HL-60/S4 treated with retinoic acid at 250 ng/mL for 4 days and 3 days (cell line): Measurements from ENCODE around the gene CEMIP2.
"Not testable (repeated sequence)": the region's sequence is repeated elsewhere in the genome, so short reads cannot be mapped to it uniquely, and the experiment has no call there.

Experiments
- in situ Hi-C: fragments of 300-500 bp; cut with MboI; formaldehyde crosslinking; loops from 2 replicates; pipeline ENCODE4 v1.7.0; 2022; ENCODE audit warnings: low sequenced_read_pairs

Gene CEMIP2

DNA sequence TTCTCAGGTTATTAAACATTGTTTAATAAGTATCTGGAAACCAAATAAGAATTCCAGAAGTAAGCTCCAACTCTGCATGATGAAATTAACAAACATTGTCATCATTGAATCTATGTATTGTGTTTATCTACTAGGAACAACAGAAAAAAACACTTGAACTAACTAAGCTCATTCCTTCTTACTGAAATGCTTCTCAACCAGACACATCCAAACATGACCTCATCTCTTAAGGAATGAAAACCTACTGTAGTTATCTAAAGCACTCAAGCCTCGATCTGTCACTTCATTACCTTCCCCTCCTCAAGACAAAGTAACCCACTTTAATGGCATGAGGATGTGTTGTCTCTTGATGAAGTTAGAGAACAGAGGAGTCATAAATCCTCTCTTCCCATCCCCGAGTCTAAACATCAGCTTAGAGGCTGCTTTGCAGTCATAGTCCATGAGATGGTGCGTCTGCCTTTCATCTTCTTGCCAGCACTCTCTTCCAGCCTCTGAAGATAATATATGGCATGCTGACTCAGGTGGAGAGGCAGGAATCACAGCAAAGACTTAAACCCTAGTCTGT is 86.5 kb downstream of the CEMIP2 start:
- in situ Hi-C loops: no loop called here

DNA sequence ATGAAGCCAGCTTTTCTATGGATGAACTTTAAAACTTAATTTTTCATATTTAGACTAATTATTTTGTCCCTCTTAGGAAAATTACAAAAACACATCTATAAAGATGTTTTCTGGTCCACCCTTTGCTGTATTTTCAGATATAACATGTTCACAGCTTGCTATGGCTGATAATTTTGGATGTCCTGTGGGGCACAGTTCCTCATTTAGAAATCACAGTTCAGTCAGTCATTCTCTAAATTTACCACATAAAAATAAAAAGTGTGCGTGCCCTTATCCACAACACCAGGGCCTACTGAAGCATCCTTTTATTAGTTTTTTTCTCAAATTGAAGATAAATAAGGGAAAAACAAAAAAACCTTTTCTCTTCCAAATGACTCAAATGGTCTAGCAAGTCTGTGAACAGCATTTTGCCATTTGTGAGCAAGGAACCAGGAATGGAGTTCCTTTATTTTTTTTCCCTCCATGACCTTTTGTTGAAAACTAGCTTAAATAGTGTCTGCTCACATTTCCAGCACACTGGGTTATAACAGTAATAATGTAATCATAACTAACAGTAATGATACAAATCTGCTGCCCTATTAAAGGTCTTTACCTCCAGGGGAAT is 87.1 kb downstream of the CEMIP2 start:
- in situ Hi-C loops: no loop called here

DNA sequence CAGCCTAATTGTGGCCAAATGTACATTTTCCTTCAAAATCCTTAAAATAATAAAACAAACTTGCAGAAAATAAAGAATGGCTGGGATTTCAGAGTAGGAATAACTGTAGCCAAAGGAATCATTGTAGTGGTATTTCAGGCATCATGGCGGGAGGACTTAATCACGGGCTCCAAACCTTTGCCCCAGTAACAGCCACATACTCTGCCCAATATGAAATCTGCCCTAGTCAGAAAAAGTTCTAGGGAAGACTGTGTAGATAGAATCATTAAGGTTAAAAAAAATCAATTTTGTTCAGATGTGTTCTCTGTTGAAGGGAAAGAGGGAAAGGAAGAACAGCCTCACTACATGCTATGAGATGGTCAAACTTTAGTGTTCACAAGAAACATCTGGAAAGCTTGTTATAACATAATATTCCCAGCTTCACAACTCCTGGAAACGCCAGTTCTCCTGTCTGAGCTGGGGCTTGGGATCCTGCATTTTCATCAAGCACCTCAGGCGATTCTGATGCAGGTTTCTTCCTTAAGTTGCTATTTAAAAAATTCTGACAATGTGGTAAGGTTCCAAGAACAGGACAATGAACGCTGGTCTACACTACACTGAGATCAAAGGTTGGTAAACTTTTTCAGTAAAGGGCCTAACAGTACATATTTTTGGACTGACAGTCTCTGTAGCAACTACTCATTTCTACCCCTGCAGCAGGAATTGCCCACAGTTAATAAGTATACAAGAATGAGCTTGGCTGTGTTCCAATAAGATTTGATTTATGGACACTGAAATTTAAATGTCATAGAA is 87.9 kb downstream of the CEMIP2 start:
- in situ Hi-C loops: no loop called here

DNA sequence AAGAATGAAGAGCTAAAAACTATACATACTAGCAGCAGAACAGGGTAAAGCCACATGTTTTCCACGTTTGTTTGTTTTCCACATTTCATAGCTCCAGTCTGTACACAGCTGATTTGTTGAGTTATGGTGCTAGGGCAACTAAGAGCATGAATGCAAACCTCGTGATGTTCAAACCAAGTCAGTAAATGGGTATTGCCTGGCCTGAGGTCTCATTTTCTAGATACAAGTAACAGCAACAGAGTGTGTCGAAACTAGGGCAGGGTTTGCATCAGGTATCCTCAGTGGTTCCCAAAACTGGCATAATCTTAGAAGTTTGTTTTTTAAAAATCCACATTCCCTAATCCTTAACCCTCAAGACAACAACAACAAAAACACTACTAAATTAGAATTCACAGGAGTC is 89.3 kb downstream of the CEMIP2 start:
- in situ Hi-C loops: no loop called here

DNA sequence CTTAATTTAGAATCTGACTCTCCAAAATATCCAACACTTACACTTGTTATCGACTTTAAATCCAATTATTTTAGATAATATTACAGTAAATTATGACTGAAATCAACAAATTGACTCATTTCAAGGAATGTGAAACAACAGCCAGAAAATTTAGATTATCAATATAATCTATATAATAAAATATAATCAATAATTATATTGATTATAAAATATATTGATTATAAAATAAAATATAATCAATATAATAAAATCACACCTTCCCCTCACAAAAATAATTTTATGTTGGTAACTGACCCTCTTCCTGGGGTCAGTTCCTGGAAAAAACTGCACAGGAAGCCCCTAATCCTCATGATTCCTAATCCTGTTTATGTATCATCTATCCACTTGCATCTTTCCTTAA is 91.1 kb downstream of the CEMIP2 start:
- in situ Hi-C loops: no loop called here

DNA sequence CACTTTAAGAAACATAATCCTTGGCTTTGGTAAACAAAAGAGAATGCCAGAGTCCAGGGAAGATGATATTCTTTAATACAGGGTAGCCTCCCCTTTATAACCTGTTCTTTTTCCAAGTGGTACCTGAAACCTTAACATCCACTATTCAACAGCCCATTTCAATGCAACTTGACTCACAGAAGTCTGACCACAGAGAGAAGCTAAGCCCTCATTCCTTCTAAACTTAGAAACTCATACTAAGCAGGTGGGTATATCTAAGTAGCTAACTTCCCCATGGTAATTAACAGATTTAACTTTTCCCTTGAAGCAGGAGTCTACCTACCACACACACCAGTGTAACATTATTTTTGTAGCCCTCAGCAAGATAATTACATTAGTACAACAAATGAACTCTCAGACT is 91.9 kb downstream of the CEMIP2 start:
- in situ Hi-C loops: no loop called here

DNA sequence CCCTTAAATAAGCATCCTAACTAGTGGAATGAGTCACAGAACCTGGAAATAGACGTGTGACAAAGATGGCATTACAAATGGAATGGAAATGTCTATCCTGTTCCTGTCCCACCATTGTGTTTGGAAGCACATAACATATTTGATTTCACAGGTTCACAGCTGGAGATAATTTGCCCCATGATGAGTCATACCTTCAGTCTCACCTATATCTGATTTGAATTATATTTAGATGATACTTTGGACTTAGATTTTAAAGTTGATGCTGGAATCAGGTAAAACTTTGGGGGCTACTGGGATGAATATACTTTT is 92.5 kb downstream of the CEMIP2 start:
- in situ Hi-C loops: no loop called here

DNA sequence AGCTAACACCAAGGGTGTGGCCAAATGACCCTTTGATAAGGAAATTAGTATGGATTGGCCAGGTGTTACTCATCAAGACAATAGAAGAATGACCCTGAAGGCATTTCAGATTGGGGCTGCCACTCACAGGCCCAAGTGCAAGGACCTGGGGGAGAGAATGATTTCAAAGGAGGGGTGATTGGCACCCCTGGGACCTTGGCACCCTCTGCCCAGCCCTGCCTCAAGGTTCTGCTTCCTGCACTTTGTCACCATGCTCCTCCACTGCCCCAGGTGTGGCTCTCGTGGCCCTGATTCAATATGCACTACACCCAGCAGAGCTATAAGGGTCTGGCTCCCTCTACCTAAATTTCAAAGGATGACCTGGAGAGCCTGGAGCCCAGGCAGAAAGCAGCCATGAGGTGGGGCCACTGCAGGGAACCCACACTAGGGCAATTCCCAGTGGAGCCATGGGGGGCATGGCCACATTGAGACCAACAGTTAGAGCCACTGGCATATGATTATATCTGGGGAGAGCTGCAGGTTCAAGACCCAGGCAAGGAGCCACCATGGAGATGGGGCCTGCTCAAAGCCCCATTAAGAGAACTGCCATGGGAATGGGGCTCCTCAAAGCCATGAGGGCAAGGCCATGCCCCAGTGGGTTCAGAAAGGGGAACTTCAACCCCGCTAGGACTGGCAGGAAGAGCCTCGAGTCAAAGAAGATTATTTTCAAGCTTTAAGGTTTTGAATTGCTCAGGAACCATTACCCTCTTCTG is 93.0 kb downstream of the CEMIP2 start:
- in situ Hi-C loops: no loop called here

DNA sequence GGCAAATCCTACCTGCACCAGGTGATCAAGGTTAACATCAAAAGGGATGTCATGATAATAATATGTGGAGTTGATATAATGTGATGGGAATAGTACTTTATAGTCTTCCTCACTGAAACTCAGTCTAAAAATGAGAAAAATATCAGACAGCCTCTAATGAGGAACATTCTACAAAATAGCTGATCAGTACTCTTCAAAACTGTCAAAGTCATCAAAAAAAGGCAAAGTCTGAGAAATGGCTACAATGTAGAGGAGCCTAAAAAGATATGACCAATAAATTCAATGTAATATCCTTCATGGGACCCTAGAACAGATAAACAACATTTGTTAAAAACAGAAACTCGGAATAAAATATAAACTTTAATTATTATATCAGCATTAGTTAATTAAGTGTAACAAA is 95.7 kb downstream of the CEMIP2 start:
- in situ Hi-C loops: no loop called here

DNA sequence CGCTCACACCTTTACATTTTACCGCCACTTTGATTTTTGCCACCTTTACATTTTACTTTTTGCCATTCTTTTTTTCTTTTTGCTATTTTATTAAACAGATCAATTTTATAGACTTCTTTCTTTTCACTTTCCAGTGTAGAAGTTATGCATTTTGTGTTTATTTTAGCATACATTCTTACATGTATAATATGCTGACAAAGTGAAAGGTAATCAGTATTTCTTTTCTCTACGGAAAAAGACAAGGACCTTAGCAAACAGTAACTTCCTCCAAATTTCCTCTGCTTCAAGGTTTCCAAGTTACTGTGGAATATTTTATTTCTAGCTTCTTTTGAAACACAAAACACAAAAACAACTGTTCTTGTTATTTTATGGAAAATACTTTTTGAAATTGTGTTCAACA is 97.0 kb downstream of the CEMIP2 start:
- in situ Hi-C loops: no loop called here

DNA sequence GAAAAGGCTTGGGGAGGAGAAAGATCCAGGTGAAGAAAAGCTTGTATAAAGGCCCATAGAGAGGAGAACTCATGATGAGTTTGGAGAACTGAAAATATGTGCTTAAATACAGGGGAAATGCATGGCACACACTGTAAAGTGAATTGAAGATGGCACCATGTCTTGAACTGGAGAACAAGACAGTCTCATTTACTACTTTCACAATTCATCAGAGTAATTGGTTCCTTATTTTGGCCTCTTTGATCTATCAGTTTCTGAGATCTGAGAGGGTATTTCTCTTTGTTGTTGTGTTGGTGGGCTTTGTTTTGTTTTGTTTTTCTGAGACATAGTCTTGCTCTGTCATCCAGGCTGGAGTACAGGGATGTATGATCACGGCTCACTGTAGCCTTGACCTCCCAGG is 98.2 kb downstream of the CEMIP2 start:
- in situ Hi-C loops: no loop called here

DNA sequence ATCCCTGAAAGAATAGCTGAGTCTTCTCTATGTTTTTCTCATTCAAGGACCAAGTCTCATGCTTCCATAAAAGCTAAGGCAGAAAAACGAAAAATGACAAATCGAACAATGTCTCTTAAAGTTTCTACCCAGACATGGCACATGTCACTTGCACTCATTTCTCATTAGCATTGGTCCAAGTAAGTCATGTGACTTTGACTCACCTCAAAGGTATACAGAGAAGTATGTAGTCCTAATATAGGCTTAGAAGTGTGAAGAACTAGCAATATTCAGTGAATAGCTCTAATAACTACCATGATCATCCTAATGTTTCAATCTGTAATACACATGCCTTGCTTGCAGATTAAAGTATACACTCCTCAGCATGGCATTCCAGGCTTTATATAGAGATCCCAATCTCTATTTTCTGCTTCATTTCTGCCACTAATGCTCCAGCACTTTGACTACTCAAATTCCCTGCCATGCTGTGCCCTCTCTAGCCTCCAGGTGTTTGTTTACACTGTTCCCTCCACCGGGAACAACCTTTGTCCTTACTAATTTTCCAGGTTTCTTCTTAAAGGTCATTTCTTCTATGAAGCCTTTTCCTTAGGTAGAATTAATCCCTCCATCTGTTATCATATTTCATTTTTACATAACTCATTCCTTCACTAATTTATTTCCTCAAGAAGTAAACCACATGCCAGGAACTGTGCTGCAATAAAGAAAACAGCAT is 98.9 kb downstream of the CEMIP2 start:
- in situ Hi-C loops: no loop called here

DNA sequence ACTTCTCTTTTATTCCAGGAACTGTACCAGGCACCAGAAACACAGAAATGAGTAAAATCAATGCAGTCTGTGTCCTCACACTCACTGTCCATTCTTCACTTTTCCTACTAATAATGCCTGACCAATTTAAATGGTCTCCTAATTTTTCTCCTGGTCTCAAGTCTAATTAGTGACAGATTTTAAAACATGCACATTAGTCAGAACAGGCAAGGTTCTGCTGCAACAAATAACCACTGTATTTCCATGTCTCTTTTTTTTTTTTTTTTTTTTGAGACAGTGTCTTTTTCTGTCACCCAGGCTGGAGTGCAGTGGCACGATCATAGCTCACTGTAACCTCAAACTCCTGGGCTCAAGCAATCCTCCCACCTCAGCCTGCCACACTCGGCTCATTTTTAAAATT is 99.6 kb downstream of the CEMIP2 start:
- in situ Hi-C loops: no loop called here

DNA sequence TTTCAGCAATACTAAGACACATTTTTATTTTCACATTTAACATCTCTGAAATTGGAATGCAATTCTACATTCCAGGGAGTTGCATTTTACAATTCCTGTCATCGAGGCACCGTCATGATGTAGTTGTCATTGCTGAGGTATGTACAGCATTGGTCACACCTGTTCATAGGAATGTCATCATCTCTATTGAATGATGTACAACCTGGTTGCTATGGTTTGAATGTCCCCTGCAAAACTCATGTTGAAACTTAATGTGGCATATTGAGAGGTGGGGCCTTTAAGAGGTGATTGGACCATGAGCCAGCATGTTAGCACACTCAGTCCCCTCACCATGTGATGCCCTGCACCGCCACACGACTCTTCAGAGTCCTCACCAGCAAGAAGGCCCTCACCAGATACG is 103.1 kb downstream of the CEMIP2 start:
- in situ Hi-C loops: no loop called here

DNA sequence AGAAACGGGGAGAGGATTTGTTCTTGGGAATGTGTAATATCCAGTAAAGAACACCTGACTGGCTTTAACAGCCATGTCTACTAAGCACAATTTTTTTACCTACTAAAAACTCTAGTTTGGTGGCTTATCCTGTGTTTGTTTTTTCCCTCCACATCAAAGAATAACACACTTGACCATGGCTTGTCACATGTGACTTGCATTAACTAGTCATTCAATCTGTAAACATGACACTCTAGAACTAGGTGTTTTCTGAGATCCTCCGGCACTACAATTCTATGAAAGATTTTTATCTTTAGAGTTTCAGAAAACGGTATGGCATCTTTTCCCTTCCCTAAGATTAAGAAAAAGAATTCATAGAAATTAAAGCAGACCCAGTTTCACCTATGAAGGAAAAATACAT is 103.7 kb downstream of the CEMIP2 start:
- in situ Hi-C loops: no loop called here

DNA sequence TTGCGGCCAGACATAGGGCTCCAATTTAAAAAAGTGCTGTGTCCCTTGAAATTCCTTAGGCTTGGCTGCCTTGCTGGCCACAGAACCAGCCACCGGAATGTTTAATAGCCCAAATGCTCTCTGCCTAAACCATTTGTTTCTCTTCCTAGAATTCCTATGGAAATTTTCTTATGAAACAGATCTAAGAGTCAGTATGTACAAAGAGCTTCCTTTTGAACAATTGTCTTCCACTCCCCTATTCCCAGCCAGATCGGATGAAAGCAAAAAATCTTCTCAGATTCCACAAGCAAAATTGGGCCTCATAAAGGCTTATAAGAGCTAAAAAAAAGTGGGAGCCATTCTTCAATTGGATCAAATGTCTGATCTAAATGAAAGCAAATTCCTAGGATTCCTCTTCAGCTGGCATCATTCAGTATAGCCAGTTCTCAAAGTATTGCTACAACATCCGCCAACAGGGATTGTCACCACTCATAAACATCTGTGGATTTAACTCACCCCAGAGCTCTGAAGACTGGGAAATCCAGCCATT is 104.3 kb downstream of the CEMIP2 start:
- in situ Hi-C loops: no loop called here

DNA sequence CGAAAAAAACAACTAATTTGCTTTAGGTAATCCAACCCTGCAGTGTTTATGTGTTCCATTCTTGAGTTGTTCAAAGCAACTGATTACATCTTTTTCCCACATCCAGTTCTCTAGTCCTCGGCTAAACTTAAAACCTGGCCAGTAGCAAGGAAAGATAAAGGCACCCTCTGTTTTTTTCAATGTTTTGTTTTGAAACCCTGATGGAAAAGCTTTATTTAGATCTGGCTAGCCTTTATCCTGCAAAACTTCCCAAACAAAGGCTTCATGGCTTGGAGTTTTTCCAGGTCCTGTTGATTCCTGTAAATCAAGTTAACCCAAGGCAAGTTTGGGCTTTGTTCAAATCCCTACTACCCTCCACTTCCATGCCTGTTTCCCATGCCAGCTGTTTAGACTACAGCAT is 105.1 kb downstream of the CEMIP2 start:
- in situ Hi-C loops: no loop called here

DNA sequence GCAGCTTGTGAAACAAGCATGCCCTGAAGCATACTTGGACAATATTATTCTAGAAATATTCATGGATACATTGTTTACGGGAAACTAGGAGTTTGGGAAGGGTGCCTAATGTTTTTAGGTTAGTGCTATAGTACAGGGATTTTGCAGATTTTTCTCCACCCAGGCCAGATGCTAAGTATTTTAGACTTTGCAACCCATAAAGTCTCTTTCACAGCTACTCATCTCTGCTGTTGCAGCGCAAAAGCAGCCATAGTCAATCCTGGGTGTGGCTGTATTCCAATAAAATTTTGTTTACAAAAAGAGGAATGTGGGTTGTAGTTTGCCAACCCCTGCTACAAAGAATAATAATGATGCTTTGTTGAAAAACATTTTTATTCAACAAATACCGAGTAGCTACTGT is 106.2 kb downstream of the CEMIP2 start:
- in situ Hi-C loops: no loop called here

DNA sequence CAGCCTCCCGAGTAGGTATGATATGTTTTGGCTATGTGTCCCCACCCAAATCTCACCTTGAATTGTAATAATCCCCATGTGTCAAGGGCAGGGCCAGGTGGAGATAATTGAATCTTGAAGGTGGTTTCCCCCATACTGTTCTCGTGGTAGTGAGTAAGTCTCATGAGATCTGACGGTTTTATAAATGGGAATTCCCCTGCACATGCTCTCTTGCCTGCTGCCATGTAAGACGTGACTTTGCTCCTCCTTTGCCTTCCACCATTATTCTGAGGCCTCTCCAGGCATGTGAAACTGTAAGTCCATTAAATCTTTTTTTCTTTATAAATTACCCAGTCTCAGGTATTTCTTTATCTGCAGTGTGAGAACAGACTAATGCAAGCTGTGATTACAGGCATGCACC is 111.0 kb downstream of the CEMIP2 start:
- in situ Hi-C loops: not testable (repeated sequence)

DNA sequence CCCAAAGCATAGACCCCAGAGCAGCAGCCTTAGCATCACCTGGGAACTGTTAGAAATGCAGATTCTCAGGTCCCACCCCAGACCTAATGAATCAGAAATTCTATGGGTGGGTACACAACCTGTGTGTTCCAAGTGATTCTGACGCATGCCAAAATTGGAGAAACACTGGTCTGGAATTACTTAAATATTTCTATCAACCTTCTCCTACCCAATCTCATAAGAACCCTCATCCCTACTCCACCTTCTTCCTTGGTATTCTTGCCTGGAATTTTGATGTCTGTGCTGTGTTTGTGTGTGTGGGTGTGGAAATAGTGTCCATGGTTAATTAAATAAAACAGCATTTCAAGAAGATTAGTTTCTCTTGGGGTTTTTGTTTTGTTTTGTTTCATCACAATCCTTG is 111.8 kb downstream of the CEMIP2 start:
- in situ Hi-C loops: no loop called here

DNA sequence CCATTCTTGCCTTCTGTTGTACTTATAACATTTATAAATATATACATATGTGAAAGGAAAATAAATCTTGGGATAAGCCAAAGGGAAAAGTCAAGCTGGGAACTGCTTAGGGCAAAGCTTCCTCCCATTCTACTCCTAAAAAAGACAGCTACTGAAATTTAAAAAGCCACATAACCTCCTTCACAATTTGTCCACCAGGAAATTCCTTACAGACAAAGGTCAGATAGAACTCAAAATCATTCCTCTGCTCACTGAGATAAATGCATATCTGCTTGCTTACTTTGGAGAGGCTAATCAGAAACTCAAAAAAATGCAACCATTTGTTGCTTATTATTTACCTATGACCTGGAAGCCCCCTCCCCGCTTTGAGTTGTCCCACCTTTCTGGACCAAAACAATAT is 112.5 kb downstream of the CEMIP2 start:
- in situ Hi-C loops: no loop called here
